Measurements from ENCODE around the gene ANKRD52.

The ANKRD52 gene

GRCh38 chr12:56206452-56207166, 51.6 kb downstream of the ANKRD52 start:
- peaks cover 56% of the 10 kb centered on the region for H3K36me3 Mint-ChIP-seq (ENCODE audit: low read depth)
- H3K27me3 Mint-ChIP-seq (ENCODE audit: low read depth, poor library complexity): no peaks in the 10 kb centered on the region
- H3K4me1 Mint-ChIP-seq: no peaks in the 10 kb centered on the region
- no peak overlapping the region for H3K4me3 Mint-ChIP-seq
- peak; percentile 54 for TF ChIP-seq CTCF (IDR thresholded peaks at IDR 0.05)
- H3K27ac Mint-ChIP-seq: peak overlapping the region; percentile 5
- DNase-seq: peak; percentile 58
- no peaks in the 10 kb centered on the region for H3K9me3 Mint-ChIP-seq

- Mint-ChIP-seq H3K9me3 (no peaks in the 10 kb centered on the region), H3K4me1 (no peaks in the 10 kb centered on the region), H3K36me3 (ENCODE audit: low read depth) (peaks cover 44% of the 10 kb centered on the region), H3K27me3 (ENCODE audit: low read depth, poor library complexity) (no peaks in the 10 kb centered on the region), H3K27ac (no peak overlapping the region), H3K4me3 (no peak overlapping the region)
- DNase-seq: no peak
- no peak for TF ChIP-seq CTCF (IDR thresholded peaks at IDR 0.05)
These were observed 52.7 kb downstream of the ANKRD52 start for GRCh38 chr12:56205445-56205844.

- Mint-ChIP-seq H3K27me3 (ENCODE audit: low read depth, poor library complexity) (no peaks in the 10 kb centered on the region), H3K4me3 (no peak overlapping the region), H3K27ac (no peak overlapping the region), H3K9me3 (no peaks in the 10 kb centered on the region), H3K36me3 (ENCODE audit: low read depth) (peaks cover 33% of the 10 kb centered on the region), H3K4me1 (no peaks in the 10 kb centered on the region)
- no peak for DNase-seq
- no peak for TF ChIP-seq CTCF (IDR thresholded peaks at IDR 0.05)
These were observed 53.9 kb downstream of the ANKRD52 start for GRCh38 chr12:56204275-56204674.

- TF ChIP-seq CTCF (IDR thresholded peaks at IDR 0.05): no peak
- Mint-ChIP-seq H3K27me3 (ENCODE audit: low read depth, poor library complexity) (no peaks in the 10 kb centered on the region), H3K4me1 (no peaks in the 10 kb centered on the region), H3K9me3 (no peaks in the 10 kb centered on the region), H3K4me3 (no peak overlapping the region), H3K36me3 (ENCODE audit: low read depth) (peaks cover 23% of the 10 kb centered on the region), H3K27ac (peak overlapping the region; percentile 4)
- DNase-seq: no peak
These were observed 55.3 kb downstream of the ANKRD52 start for GRCh38 chr12:56202838-56203237.

GRCh38 chr12:56202366-56202765, 55.8 kb downstream of the ANKRD52 start:
- Mint-ChIP-seq H3K27ac (peak overlapping the region; percentile 4), H3K4me3 (no peak overlapping the region), H3K9me3 (no peaks in the 10 kb centered on the region), H3K4me1 (no peaks in the 10 kb centered on the region), H3K27me3 (ENCODE audit: low read depth, poor library complexity) (no peaks in the 10 kb centered on the region), H3K36me3 (ENCODE audit: low read depth) (peaks cover 19% of the 10 kb centered on the region)
- TF ChIP-seq CTCF (IDR thresholded peaks at IDR 0.05): no peak
- no peak for DNase-seq

- Mint-ChIP-seq H3K27me3 (ENCODE audit: low read depth, poor library complexity) (no peaks in the 10 kb centered on the region), H3K9me3 (no peaks in the 10 kb centered on the region), H3K36me3 (ENCODE audit: low read depth) (peaks cover 10% of the 10 kb centered on the region), H3K4me3 (no peak overlapping the region), H3K4me1 (no peaks in the 10 kb centered on the region), H3K27ac (no peak overlapping the region)
- TF ChIP-seq CTCF (IDR thresholded peaks at IDR 0.05): no peak
- no peak for DNase-seq
These were observed 59.3 kb downstream of the ANKRD52 start for GRCh38 chr12:56198836-56199235.
